H1 (cell line): Measurements from ENCODE around the gene SPOCK1. TPM values are rescaled to one million over a fixed set of nuclear protein-coding genes. Genes with fewer than 3 reads are reported as not detected.

ENCODE experiments used
- CTCF ChIA-PET: fragments of 300-600 bp; sonication (Branson Sonifier 250); formaldehyde crosslinking; loops from one replicate; lab custom pipeline; 2021; ENCODE audit not compliant: partially characterized antibody; lab: Charles Lee
- POLR2A ChIA-PET: fragments of 300-600 bp; sonication (Branson Sonifier 250); formaldehyde crosslinking; loops from one replicate; lab custom pipeline; 2021; ENCODE audit warnings: inconsistent platforms; ENCODE audit not compliant: partially characterized antibody; lab: Charles Lee
- DNase-seq, 2 experiments: peaks; one replicate each; pipeline versions ENCODE4 v3.0.0 to v3.0.0-alpha.2; 2010 to 2022; ENCODE audit warnings: low spot score in 2 of 2, low read depth in 1 of 2, mixed read lengths in 1 of 2
- FAIRE-seq: peaks from 2 replicates; lab custom pipeline; 2011; peaks lifted over from hg19 to GRCh38; lab: Jason Lieb, UNC
- H2AFZ ChIP-seq: 2 replicates; pipeline ENCODE4 v1.8.1; 2012; ENCODE audit warnings: low read length, inconsistent platforms
- H2AK5ac ChIP-seq: 2 replicates; pipeline ENCODE4 v1.6.1; 2013; ENCODE audit warnings: low read depth, low read length
- H2BK120ac ChIP-seq: replicated peaks from 2 replicates; pipeline ENCODE3; 2013; ENCODE audit warnings: low read depth, low read length, inconsistent platforms
- H2BK12ac ChIP-seq: 2 replicates; pipeline ENCODE4 v1.6.1; 2013; ENCODE audit warnings: low read depth, low read length
- H2BK15ac ChIP-seq: 2 replicates; pipeline ENCODE4 v1.6.1; 2013; ENCODE audit warnings: low read length
- H2BK20ac ChIP-seq: 2 replicates; pipeline ENCODE4 v1.6.1; 2013; ENCODE audit warnings: low read length
- H2BK5ac ChIP-seq: 2 replicates; pipeline ENCODE4 v1.6.1; 2013; ENCODE audit warnings: low read depth, low read length
- H3K14ac ChIP-seq: 2 replicates; pipeline ENCODE4 v1.6.1; 2013; ENCODE audit warnings: inconsistent platforms; ENCODE audit not compliant: insufficient read length
- H3K18ac ChIP-seq: 2 replicates; pipeline ENCODE4 v1.6.1; 2013; ENCODE audit warnings: low read length; ENCODE audit errors: extremely low read depth
- H3K23ac ChIP-seq: 2 replicates; pipeline ENCODE4 v1.6.1; 2013; ENCODE audit warnings: inconsistent platforms; ENCODE audit not compliant: insufficient read length
- H3K23me2 ChIP-seq: 2 replicates; pipeline ENCODE4 v1.6.1; 2013; ENCODE audit warnings: low read depth, low read length
- H3K27ac ChIP-seq: 2 replicates; pipeline ENCODE4 v1.6.1; 2011; ENCODE audit warnings: low read depth, low read length, inconsistent platforms
- H3K27me3 ChIP-seq, 4 experiments: replicated peaks in 1 of 4; 1 replicate in 1 of 4; 2 replicates in 3 of 4; pipeline versions ENCODE4 v1.6.1 to v1.8.1; 2011 to 2013; ENCODE audit warnings: low read length in 3 of 4, mild to moderate bottlenecking in 3 of 4, inconsistent platforms in 2 of 4, mixed read lengths in 2 of 4, moderate library complexity in 1 of 4; ENCODE audit not compliant: control insufficient read depth in 3 of 4, insufficient read depth in 3 of 4; ENCODE audit errors: extremely low read depth in 1 of 4
- H3K36me3 ChIP-seq, 4 experiments: 2 replicates each; pipeline versions ENCODE4 v1.6.1 to v1.8.1; 2011 to 2013; ENCODE audit warnings: mild to moderate bottlenecking in 4 of 4, low read length in 3 of 4, moderate library complexity in 2 of 4, control low read depth in 1 of 4, inconsistent platforms in 1 of 4; ENCODE audit not compliant: insufficient read depth in 4 of 4, control insufficient read depth in 2 of 4
- H3K4ac ChIP-seq: replicated peaks from 2 replicates; pipeline ENCODE3; 2013; ENCODE audit warnings: low read length, low read depth, mixed read lengths, inconsistent platforms; ENCODE audit not compliant: insufficient read length
- H3K4me1 ChIP-seq, 4 experiments: replicated peaks in 1 of 4; 1 replicate in 1 of 4; 2 replicates in 3 of 4; pipeline versions ENCODE4 v1.6.1 to v1.8.1; 2011 to 2013; ENCODE audit warnings: low read length in 3 of 4, inconsistent platforms in 2 of 4, mixed read lengths in 1 of 4; ENCODE audit not compliant: insufficient read depth in 4 of 4, control insufficient read depth in 3 of 4
- H3K4me2 ChIP-seq, 2 experiments: 2 replicates each; pipeline versions ENCODE4 v1.6.1 to v1.8.1; 2011 to 2013; ENCODE audit warnings: low read depth in 2 of 2, low read length in 2 of 2, control low read depth in 1 of 2, inconsistent platforms in 1 of 2, mild to moderate bottlenecking in 1 of 2; ENCODE audit not compliant: insufficient read depth in 1 of 2
- H3K4me3 ChIP-seq, 4 experiments: fragments of 200-600, 300-600 bp in 1 of 4; sonication (generic), shearing (Covaris generic), sonication (Bioruptor Twin) in 1 of 4; 2 replicates each; pipeline versions ENCODE4 v1.5.1 to v1.8.1; 2011 to 2016; ENCODE audit warnings: low read length in 4 of 4, low read depth in 3 of 4, control low read depth in 2 of 4, inconsistent platforms in 2 of 4, mild to moderate bottlenecking in 2 of 4, mixed read lengths in 1 of 4, moderate library complexity in 1 of 4; ENCODE audit not compliant: insufficient read depth in 2 of 4; ENCODE audit errors: extremely low read depth in 1 of 4
- H3K56ac ChIP-seq: replicated peaks from 2 replicates; pipeline ENCODE3; 2013; ENCODE audit warnings: low read depth, mild to moderate bottlenecking, mixed read lengths, low read length, inconsistent platforms; ENCODE audit not compliant: insufficient read length
- H3K79me1 ChIP-seq: 2 replicates; pipeline ENCODE4 v1.6.1; 2013; ENCODE audit warnings: low read depth, low read length, control low read depth
- H3K79me2 ChIP-seq, 2 experiments: 2 replicates each; pipeline versions ENCODE4 v1.6.1 to v1.8.1; 2012 to 2013; ENCODE audit warnings: low read length in 2 of 2, mild to moderate bottlenecking in 2 of 2, inconsistent platforms in 1 of 2; ENCODE audit not compliant: insufficient read depth in 2 of 2, control insufficient read depth in 1 of 2
- H3K9ac ChIP-seq, 4 experiments: replicated peaks in 1 of 4; 1 replicate in 1 of 4; 2 replicates in 3 of 4; pipeline versions ENCODE4 v1.6.1 to v1.8.1; 2011 to 2013; ENCODE audit warnings: low read depth in 3 of 4, low read length in 3 of 4, control low read depth in 2 of 4, mild to moderate bottlenecking in 2 of 4, moderate library complexity in 2 of 4, inconsistent platforms in 1 of 4; ENCODE audit errors: extremely low read depth in 1 of 4
- H3K9me3 ChIP-seq, 2 experiments: 2 replicates each; pipeline versions ENCODE4 v1.6.1 to v1.8.1; 2012 to 2013; ENCODE audit warnings: mild to moderate bottlenecking in 2 of 2, moderate library complexity in 2 of 2, control low read depth in 1 of 2, inconsistent platforms in 1 of 2, low read depth in 1 of 2, low read length in 1 of 2, mixed read lengths in 1 of 2; ENCODE audit not compliant: insufficient read depth in 2 of 2
- H4K20me1 ChIP-seq, 2 experiments: replicated peaks in 1 of 2; 2 replicates each; pipeline versions ENCODE3 to v1.8.1; 2011 to 2013; ENCODE audit warnings: inconsistent platforms in 2 of 2, low read length in 2 of 2, mild to moderate bottlenecking in 1 of 2; ENCODE audit not compliant: insufficient read depth in 2 of 2, control insufficient read depth in 1 of 2
- H4K5ac ChIP-seq: 2 replicates; pipeline ENCODE4 v1.6.1; 2013; ENCODE audit warnings: low read length, low read depth, mixed read lengths, inconsistent platforms; ENCODE audit not compliant: insufficient read length
- H4K8ac ChIP-seq: 2 replicates; pipeline ENCODE4 v1.8.0; 2013; ENCODE audit warnings: mild to moderate bottlenecking, moderate library complexity, low read length, inconsistent platforms; ENCODE audit not compliant: insufficient read depth; ENCODE audit errors: extremely low read depth
- H4K91ac ChIP-seq: replicated peaks from 2 replicates; pipeline ENCODE3; 2013; ENCODE audit warnings: low read length, mixed read lengths, inconsistent platforms; ENCODE audit not compliant: insufficient read length
- ASH2L ChIP-seq: fragments of 200-600, 300-600 bp; sonication (generic); IDR thresholded peaks from one replicate; pipeline ENCODE4 v1.7.1; 2017; ENCODE audit warnings: low read length
- CHD2 ChIP-seq: IDR thresholded peaks from 2 replicates; pipeline ENCODE4 v1.6.1; 2012; ENCODE audit warnings: low read length, improper control_type of control experiment
- CTBP2 ChIP-seq: IDR thresholded peaks from 2 replicates; pipeline ENCODE4 v1.7.0; 2011; ENCODE audit warnings: borderline replicate concordance, mild to moderate bottlenecking, moderate library complexity, mixed read lengths, low read length; ENCODE audit not compliant: insufficient read depth, insufficient read length
- EZH2 ChIP-seq: fragments of 200-600 bp; sonication (generic); IDR thresholded peaks from 2 replicates; pipeline ENCODE4 v1.7.1; 2012; ENCODE audit warnings: low read depth, mild to moderate bottlenecking, moderate library complexity, low read length, inconsistent platforms; ENCODE audit not compliant: severe bottlenecking
- FOSL1 ChIP-seq: IDR thresholded peaks from 2 replicates; pipeline ENCODE4 v1.6.1; 2011; ENCODE audit warnings: mild to moderate bottlenecking, low read depth, low read length, moderate library complexity; ENCODE audit not compliant: insufficient read depth
- GTF2F1 ChIP-seq: IDR thresholded peaks from 2 replicates; pipeline ENCODE4 v1.6.1; 2012; ENCODE audit warnings: low read depth, low read length, improper control_type of control experiment, borderline replicate concordance
- KDM1A ChIP-seq: fragments of 200-600, 300-600 bp; sonication (generic); IDR thresholded peaks from 2 replicates; pipeline ENCODE4 v1.7.1; 2016; ENCODE audit warnings: mild to moderate bottlenecking, low read length, borderline replicate concordance
- MAX ChIP-seq: IDR thresholded peaks from 2 replicates; pipeline ENCODE4 v1.6.1; 2012; ENCODE audit warnings: inconsistent platforms
- SIN3A ChIP-seq, 2 experiments: IDR thresholded peaks in 1 of 2; conservative IDR thresholded peaks in 1 of 2; 2 replicates each; pipeline ENCODE4 v1.6.1; 2011 to 2012; ENCODE audit warnings: low read length in 2 of 2, improper control_type of control experiment in 1 of 2, low read depth in 1 of 2, mild to moderate bottlenecking in 1 of 2
- SIRT6 ChIP-seq: IDR thresholded peaks from one replicate; pipeline ENCODE4 v1.7.1; 2012; ENCODE audit warnings: low read length, inconsistent platforms
- SP4 ChIP-seq: IDR thresholded peaks from 2 replicates; pipeline ENCODE4 v1.6.1; 2012; ENCODE audit warnings: low read length, inconsistent platforms
- SRF ChIP-seq: IDR thresholded peaks from 2 replicates; pipeline ENCODE4 v1.6.1; 2011; ENCODE audit warnings: mild to moderate bottlenecking, low read depth, low read length, moderate library complexity
- USF2 ChIP-seq: IDR thresholded peaks from 2 replicates; pipeline ENCODE4 v1.6.1; 2011; ENCODE audit warnings: low read length, improper control_type of control experiment
- YY1 ChIP-seq: IDR thresholded peaks from 2 replicates; pipeline ENCODE4 v1.6.1; 2011; ENCODE audit warnings: low read depth, mild to moderate bottlenecking, low read length
- WGBS, 2 experiments: shearing (Covaris generic) in 1 of 2; methylation state at CpG; one replicate each; pipeline versions ENCODE4 v1.1.6 to v1.1.7; 2013 to 2015; ENCODE audit warnings: low lambda C conversion rate in 2 of 2, mixed read lengths in 2 of 2, inconsistent platforms in 1 of 2, low coverage in 1 of 2, missing lambda C conversion rate in 1 of 2; ENCODE audit not compliant: insufficient replicate concordance in 2 of 2, insufficient coverage in 1 of 2, insufficient read length in 1 of 2; ENCODE audit errors: extremely low coverage in 1 of 2, missing lambda C conversion rate in 1 of 2; 5-methylcytosine and 5-hydroxymethylcytosine counted together
- polyA plus RNA-seq, 7 experiments: library from polyadenylated mRNA; depleted of rRNA in 3 of 7; stranded (reverse) in 5 of 7; unstranded in 2 of 7; fragments of >200 nt in 5 of 7; fragments of 200-250 nt in 2 of 7; gene quantifications; 1 replicate in 5 of 7; 2 replicates in 1 of 7; 4 replicates in 1 of 7; pipeline versions ENCODE4 v1.2.1 to v1.2.3, GENCODE V29; 2011 to 2013; ENCODE audit warnings: missing spikeins in 2 of 7, mixed read lengths in 2 of 7
- total RNA-seq: library from RNA; stranded (reverse); fragmentation: NEBNext Ultra II Directional; extraction: Animal tissue kit (Norgen Biotek cat#: 25700); gene quantifications from 2 replicates; pipeline ENCODE4 v1.2.1, GENCODE V29; 2021

Gene SPOCK1
- total and polyA plus RNA-seq, 2 of the 8 experiments (the other 6 are each of a cell fraction or from before 2014, with no cell fraction given): 6.9 to 18.1 TPM

GRCh38 chr5:136981936-136982335 lies 517.2 kb downstream of the SPOCK1 start:
- Histone ChIP-seq H3K23ac (no peak overlapping the region), H4K5ac (no peak overlapping the region), H4K8ac (no peak overlapping the region), H3K27ac (no peak overlapping the region), H3K4me3 (no peak overlapping the region), H3K4me2 (no peak overlapping the region), H2BK20ac (no peak overlapping the region), H3K79me2 (no peaks in the 10 kb centered on the region), H2BK120ac (no peak overlapping the region), H3K56ac (no peak overlapping the region), H2BK12ac (no peak overlapping the region), H4K91ac (no peak overlapping the region), H3K36me3 (no peaks in the 10 kb centered on the region), H3K79me1 (no peaks in the 10 kb centered on the region), H3K14ac (no peak overlapping the region), H3K4ac (no peak overlapping the region), H3K9ac (no peak overlapping the region), H3K18ac (no peak overlapping the region), H3K23me2 (no peaks in the 10 kb centered on the region), H2BK15ac (no peak overlapping the region), H3K4me1 (peaks cover 0 to 3% (median 0%) of the 10 kb centered on the region in 4 experiments; a peak in 1 of 7 replicates), H3K27me3 (no peaks in the 10 kb centered on the region), H2BK5ac (no peak overlapping the region), H2AK5ac (no peak overlapping the region), H2AFZ (no peak overlapping the region), H3K9me3 (no peaks in the 10 kb centered on the region), H4K20me1 (no peaks in the 10 kb centered on the region)
- 97% methylated on average over 2 of the region's 2 CpGs; no CpG with 5 or more reads in 1 of the 2 experiments for WGBS, 2 experiments
- FAIRE-seq (no peak), DNase-seq (no peak)
- ChIA-PET CTCF (no interaction called here), POLR2A (no interaction called here)
- TF ChIP-seq ASH2L (no peak), FOSL1 (no peak), CTBP2 (no peak), EZH2 (no peak), SP4 (no peak), MAX (no peak), CHD2 (no peak), SIN3A (conservative IDR thresholded peaks at IDR 0.05 in 1 of 2, IDR thresholded peaks at IDR 0.05 in 1 of 2; ENCODE audit: low read depth in 1 of 2, low read length in 2 of 2) (no peak), SRF (no peak), YY1 (no peak), GTF2F1 (no peak), USF2 (no peak), SIRT6 (no peak), KDM1A (no peak)
